Measurements from ENCODE around the gene C1QL3.

GRCh38 chr10:16566202-16566805 lies 44.6 kb upstream of the C1QL3 start:
- TF ChIP-seq CTCF (IDR thresholded peaks at IDR 0.05) (no peak), EP300 (IDR thresholded peaks at IDR 0.05) (no peak)

Data from tibial nerve (tissue), 4 donors.